NT2/D1 (cell line): Measurements from ENCODE around the gene NDST1.

Experiments
- YY1 ChIP-seq: IDR thresholded peaks from 2 replicates; pipeline ENCODE4 v1.6.1; 2011; ENCODE audit not compliant: insufficient read length, insufficient read depth
- ZNF274 ChIP-seq: IDR thresholded peaks from 2 replicates; pipeline ENCODE4 v1.6.1; 2011; ENCODE audit warnings: mild to moderate bottlenecking, low read depth, low read length

DNA sequence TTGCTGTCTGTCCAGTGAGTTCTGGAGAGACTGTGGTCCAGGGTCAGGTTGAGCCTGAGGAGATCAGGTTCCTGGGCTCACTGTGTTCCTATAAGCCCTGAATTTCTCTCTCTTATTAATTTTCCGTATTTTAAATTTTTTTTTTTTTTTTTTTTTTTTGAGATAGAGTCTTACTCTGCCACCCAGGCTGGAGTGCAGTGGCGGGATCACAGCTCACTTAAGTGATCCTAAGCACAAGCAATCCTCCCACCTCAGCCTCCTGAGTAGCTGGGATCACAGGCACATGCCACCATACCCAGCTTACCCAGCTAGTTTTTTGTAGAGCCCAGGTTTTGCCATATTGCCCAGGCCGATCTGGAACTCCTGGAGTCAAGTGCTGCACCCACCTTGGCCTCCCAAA is 22.5 kb downstream of the NDST1 start:
- TF ChIP-seq YY1: no peak
- no peak for TF ChIP-seq ZNF274
